Smooth muscle cell (in vitro differentiated cells): ENCODE results near the gene ZBTB20. TPM values are rescaled to one million over a fixed set of nuclear protein-coding genes. Genes with fewer than 3 reads are reported as not detected.

ENCODE experiments used
- DNase-seq: peaks from one replicate; lab custom pipeline; 2025; ENCODE audit not compliant: unreplicated experiment; lab: John Stamatoyannopoulos, UW
- H2AFZ ChIP-seq: fragments of 200-600 bp; sonication (generic); 2 replicates; pipeline ENCODE4 v1.6.0; 2016; ENCODE audit warnings: antibody characterized with exemption, low read depth, mild to moderate bottlenecking
- H3F3A ChIP-seq: fragments of 200-600 bp; sonication (generic); 2 replicates; pipeline ENCODE4 v1.6.0; 2017; ENCODE audit warnings: antibody characterized with exemption, low read depth
- H3K27ac ChIP-seq: fragments of 200-600 bp; sonication (generic); 2 replicates; pipeline ENCODE4 v1.5.1; 2016; ENCODE audit warnings: low read depth, mild to moderate bottlenecking
- H3K27me3 ChIP-seq: fragments of 200-600 bp; sonication (generic); 2 replicates; pipeline ENCODE4 v1.6.1; 2016; ENCODE audit warnings: low read depth, mild to moderate bottlenecking
- H3K36me3 ChIP-seq: fragments of 200-600 bp; sonication (generic); 2 replicates; pipeline ENCODE4 v1.5.1; 2016; ENCODE audit warnings: low read depth
- H3K4me1 ChIP-seq: fragments of 200-600 bp; sonication (generic); 2 replicates; pipeline ENCODE4 v1.5.1; 2016; ENCODE audit warnings: low read depth
- H3K4me2 ChIP-seq: fragments of 200-600 bp; sonication (generic); 2 replicates; pipeline ENCODE4 v1.6.0; 2016; ENCODE audit warnings: mild to moderate bottlenecking
- H3K4me3 ChIP-seq: fragments of 200-600 bp; sonication (generic); 2 replicates; pipeline ENCODE4 v1.5.1; 2016; ENCODE audit warnings: mild to moderate bottlenecking
- H3K79me2 ChIP-seq: fragments of 200-600 bp; sonication (generic); 2 replicates; pipeline ENCODE4 v1.6.0; 2016; ENCODE audit warnings: low read depth, mild to moderate bottlenecking
- H3K9ac ChIP-seq: fragments of 200-600 bp; sonication (generic); 2 replicates; pipeline ENCODE4 v1.6.0; 2016; ENCODE audit warnings: low read depth
- H3K9me3 ChIP-seq: fragments of 200-600 bp; sonication (generic); replicated peaks from 2 replicates; pipeline ENCODE4 v1.5.1; 2016; ENCODE audit warnings: low read depth
- H4K20me1 ChIP-seq: fragments of 200-600 bp; sonication (generic); 2 replicates; pipeline ENCODE4 v1.6.0; 2016; ENCODE audit warnings: low read depth
- WGBS: methylation state at CpG from one replicate; pipeline ENCODE4 v1.1.7; 2016; ENCODE audit warnings: low lambda C conversion rate; 5-methylcytosine and 5-hydroxymethylcytosine counted together
- polyA plus RNA-seq: library from polyadenylated mRNA; unstranded; fragments of >200 nt; fragmentation: Nextera tagmentation; extraction: Ambion mirVana; gene quantifications from 2 replicates; pipeline ENCODE4 v1.2.1, GENCODE V29; 2016
- total RNA-seq: library from RNA; depleted of rRNA; stranded (reverse); fragments of >200 nt; gene quantifications from 2 replicates; pipeline ENCODE4 v1.2.3, GENCODE V29; 2014
- TF ChIP-seq, protein P1 (sequence below): fragments of 200-600 bp; sonication (generic); IDR thresholded peaks from 2 replicates; pipeline ENCODE4 v1.5.1; 2017; ENCODE audit warnings: borderline replicate concordance, mild to moderate bottlenecking, antibody characterized with exemption; ENCODE audit not compliant: insufficient read depth, poor library complexity, severe bottlenecking

Gene ZBTB20
- total and polyA plus RNA-seq, 2 experiments from 2014 or later, result 4.9 to 6.8 TPM

GRCh38 chr3:114830652-114831051, 316.4 kb downstream of the ZBTB20 start:
- no peak overlapping the region for H3K4me3 ChIP-seq
- H3K27ac ChIP-seq, result no peak overlapping the region
- no peak for DNase-seq
- TF ChIP-seq, protein P1, sequence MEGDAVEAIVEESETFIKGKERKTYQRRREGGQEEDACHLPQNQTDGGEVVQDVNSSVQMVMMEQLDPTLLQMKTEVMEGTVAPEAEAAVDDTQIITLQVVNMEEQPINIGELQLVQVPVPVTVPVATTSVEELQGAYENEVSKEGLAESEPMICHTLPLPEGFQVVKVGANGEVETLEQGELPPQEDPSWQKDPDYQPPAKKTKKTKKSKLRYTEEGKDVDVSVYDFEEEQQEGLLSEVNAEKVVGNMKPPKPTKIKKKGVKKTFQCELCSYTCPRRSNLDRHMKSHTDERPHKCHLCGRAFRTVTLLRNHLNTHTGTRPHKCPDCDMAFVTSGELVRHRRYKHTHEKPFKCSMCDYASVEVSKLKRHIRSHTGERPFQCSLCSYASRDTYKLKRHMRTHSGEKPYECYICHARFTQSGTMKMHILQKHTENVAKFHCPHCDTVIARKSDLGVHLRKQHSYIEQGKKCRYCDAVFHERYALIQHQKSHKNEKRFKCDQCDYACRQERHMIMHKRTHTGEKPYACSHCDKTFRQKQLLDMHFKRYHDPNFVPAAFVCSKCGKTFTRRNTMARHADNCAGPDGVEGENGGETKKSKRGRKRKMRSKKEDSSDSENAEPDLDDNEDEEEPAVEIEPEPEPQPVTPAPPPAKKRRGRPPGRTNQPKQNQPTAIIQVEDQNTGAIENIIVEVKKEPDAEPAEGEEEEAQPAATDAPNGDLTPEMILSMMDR, result no peak
- H3K27me3 ChIP-seq, result no peaks in the 10 kb centered on the region
- no peak overlapping the region for H2AFZ ChIP-seq
- H3K9me3 ChIP-seq, result no peaks in the 10 kb centered on the region
- H3K4me2 ChIP-seq, result no peak overlapping the region
- 95% methylated on average over 4 of the region's 4 CpGs for WGBS
- no peaks in the 10 kb centered on the region for H3F3A ChIP-seq
- H4K20me1 ChIP-seq, result no peaks in the 10 kb centered on the region
- no peaks in the 10 kb centered on the region for H3K36me3 ChIP-seq
- no peaks in the 10 kb centered on the region for H3K4me1 ChIP-seq
- no peak overlapping the region for H3K9ac ChIP-seq
- H3K79me2 ChIP-seq, result no peaks in the 10 kb centered on the region

DNA sequence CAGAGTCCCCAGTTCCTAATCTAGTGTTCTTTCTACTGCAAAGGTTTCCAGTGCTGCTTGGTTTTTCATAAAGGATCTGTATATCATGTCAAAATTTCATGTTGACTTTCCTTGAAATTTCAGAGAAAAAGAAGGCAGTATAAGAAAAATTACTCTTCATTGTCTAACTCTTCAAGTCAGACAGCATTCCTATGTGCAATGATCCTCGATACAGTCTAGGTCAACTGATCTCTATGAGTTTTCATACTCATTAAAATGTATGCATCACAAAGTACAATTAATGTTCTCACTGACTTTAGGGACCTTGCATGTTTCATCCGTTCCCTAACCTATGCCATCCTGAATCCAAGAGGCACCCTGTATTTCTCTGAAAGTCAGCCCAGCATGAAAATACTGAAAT, 317.3 kb downstream of the ZBTB20 start:
- Histone ChIP-seq H3K27me3 (no peaks in the 10 kb centered on the region), H3K79me2 (no peaks in the 10 kb centered on the region), H3K36me3 (no peaks in the 10 kb centered on the region), H3K27ac (no peak overlapping the region), H4K20me1 (no peaks in the 10 kb centered on the region), H3K4me2 (no peak overlapping the region), H3K4me1 (no peaks in the 10 kb centered on the region), H3K4me3 (no peak overlapping the region), H3K9ac (no peak overlapping the region), H3F3A (no peaks in the 10 kb centered on the region), H2AFZ (no peak overlapping the region), H3K9me3 (no peaks in the 10 kb centered on the region)
- WGBS, result 75% methylated on average over 2 of the region's 2 CpGs
- no peak for DNase-seq
- TF ChIP-seq, protein P1, result no peak

DNA sequence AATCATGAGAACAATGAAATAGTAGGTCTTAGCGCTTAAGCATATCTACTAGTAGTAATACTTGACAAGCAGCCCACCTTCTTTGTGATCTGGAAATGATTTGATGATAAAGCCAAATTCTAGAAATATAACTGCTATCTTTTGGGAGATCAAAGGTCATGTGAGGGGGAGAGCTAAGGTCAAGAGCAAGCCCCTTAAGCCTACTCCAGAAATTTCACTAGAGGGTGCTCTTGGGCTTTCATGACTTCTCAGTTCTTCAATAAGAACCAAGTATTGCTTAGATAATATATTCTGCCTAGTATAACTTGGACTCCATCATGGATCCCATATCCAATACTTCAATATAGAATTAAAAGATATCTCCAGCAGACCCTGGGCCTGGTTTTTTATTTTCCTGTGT, 319.6 kb downstream of the ZBTB20 start:
- Histone ChIP-seq H3K27me3 (no peaks in the 10 kb centered on the region), H3K9me3 (no peaks in the 10 kb centered on the region), H3F3A (no peaks in the 10 kb centered on the region), H3K9ac (no peak overlapping the region), H2AFZ (no peak overlapping the region), H3K36me3 (no peaks in the 10 kb centered on the region), H3K79me2 (no peaks in the 10 kb centered on the region), H4K20me1 (no peaks in the 10 kb centered on the region), H3K4me2 (no peak overlapping the region), H3K4me1 (no peaks in the 10 kb centered on the region), H3K27ac (no peak overlapping the region), H3K4me3 (no peak overlapping the region)
- no peak for DNase-seq
- 71% methylated on average over 1 of the region's 1 CpG for WGBS
- TF ChIP-seq, protein P1, result peak; percentile 61

- 81% methylated on average over 1 of the region's 1 CpG for WGBS
- no peaks in the 10 kb centered on the region for H3K27me3 ChIP-seq
- DNase-seq, result no peak
- no peaks in the 10 kb centered on the region for H3K79me2 ChIP-seq
- H3K4me3 ChIP-seq, result no peak overlapping the region
- no peak overlapping the region for H3K9ac ChIP-seq
- no peak overlapping the region for H3K4me2 ChIP-seq
- H3K27ac ChIP-seq, result no peak overlapping the region
- no peaks in the 10 kb centered on the region for H4K20me1 ChIP-seq
- H3K9me3 ChIP-seq, result no peaks in the 10 kb centered on the region
- TF ChIP-seq, protein P1, result no peak
- no peaks in the 10 kb centered on the region for H3K36me3 ChIP-seq
- H3F3A ChIP-seq, result no peaks in the 10 kb centered on the region
- no peaks in the 10 kb centered on the region for H3K4me1 ChIP-seq
- H2AFZ ChIP-seq, result no peak overlapping the region
Observed at GRCh38 chr3:114824014-114824413, 323.1 kb downstream of the ZBTB20 start.
